Sigmoid colon (tissue), 4 donors: ENCODE data around the gene C4A.

Experiments used
- CTCF ChIP-seq, 4 experiments: fragments of 450-650 bp in 3 of 4; fragments of 200-600 bp in 1 of 4; IDR thresholded peaks; one replicate each; pipeline ENCODE4 v1.5.1; 2016 to 2019; ENCODE audit warnings: antibody characterized with exemption in 4 of 4, mild to moderate bottlenecking in 3 of 4, moderate library complexity in 2 of 4
- EP300 ChIP-seq, 4 donors: sonication (generic); formaldehyde crosslinking; IDR thresholded peaks; one replicate each; pipeline ENCODE4 v1.6.1; 2017; ENCODE audit warnings: antibody characterized with exemption in 4 of 4
- POLR2A ChIP-seq, 2 donors: fragments of 450-650 bp; IDR thresholded peaks; one replicate each; pipeline ENCODE4 v1.6.1; 2016; ENCODE audit warnings: antibody characterized with exemption in 2 of 2, mild to moderate bottlenecking in 2 of 2, moderate library complexity in 2 of 2
- POLR2AphosphoS5 ChIP-seq, 4 donors: sonication (generic); formaldehyde crosslinking; IDR thresholded peaks; one replicate each; pipeline ENCODE4 v1.6.1; 2017; ENCODE audit warnings: antibody characterized with exemption in 4 of 4

GRCh38 chr6:31952890-31953289 lies 29.0 kb upstream of the C4A start:
- no peak for TF ChIP-seq POLR2A (IDR thresholded peaks at IDR 0.05)
- no peak for TF ChIP-seq CTCF (IDR thresholded peaks at IDR 0.05)
- no peak for TF ChIP-seq POLR2AphosphoS5 (IDR thresholded peaks at IDR 0.05)
- TF ChIP-seq EP300 (IDR thresholded peaks at IDR 0.05), result no peak
